Activated CD4-positive, alpha-beta T cell treated with anti-CD3 and anti-CD28 coated beads for 48 hours (primary cell): ENCODE data around the gene GAS1.

ENCODE experiments used
- DNase-seq: peaks from one replicate; pipeline ENCODE4 v3.0.0-alpha.2; 2020

GAS1 gene

DNA sequence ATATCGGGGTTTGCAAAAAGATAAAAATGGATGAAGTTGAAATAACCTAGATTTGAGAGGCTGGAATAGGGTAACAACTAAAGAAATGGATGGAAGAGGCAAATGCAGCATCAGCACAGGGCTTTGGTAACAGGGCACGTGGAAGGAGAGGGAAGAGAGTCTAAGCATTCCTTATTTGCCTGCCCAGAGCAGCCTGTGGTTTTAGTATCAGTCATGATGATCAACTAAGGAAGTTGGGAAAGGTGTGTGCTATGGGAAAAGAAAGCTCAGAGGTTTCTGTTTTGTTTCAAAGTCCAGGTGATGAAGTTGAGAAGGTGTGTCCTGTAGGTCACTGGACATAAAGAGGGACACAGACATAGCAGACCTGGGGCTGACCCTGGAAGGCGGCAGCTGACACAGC, 28.8 kb downstream of the GAS1 start:
- DNase-seq: no peak

DNA sequence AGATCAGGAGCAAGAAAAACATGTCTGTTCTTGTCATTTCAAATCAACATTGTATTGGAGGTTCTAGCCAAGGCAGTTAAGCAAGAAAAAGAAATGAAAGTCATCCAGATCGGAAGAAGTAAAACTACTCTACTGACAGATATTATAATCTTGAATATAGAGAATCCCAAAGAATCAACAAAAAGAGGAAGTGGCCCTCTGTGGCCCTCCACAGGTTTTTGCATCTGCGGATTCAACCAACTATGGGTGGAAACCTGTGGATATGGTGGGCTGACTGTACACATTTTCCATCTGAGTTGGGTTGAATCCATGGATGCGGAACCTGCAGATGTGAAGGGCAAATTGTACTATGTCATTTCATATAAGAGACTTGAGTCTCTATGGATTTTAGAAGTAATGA, 35.1 kb downstream of the GAS1 start:
- DNase-seq: no peak

- no peak for DNase-seq
Measured at GRCh38 chr9:86909388-86909787, 37.9 kb downstream of the GAS1 start.

DNA sequence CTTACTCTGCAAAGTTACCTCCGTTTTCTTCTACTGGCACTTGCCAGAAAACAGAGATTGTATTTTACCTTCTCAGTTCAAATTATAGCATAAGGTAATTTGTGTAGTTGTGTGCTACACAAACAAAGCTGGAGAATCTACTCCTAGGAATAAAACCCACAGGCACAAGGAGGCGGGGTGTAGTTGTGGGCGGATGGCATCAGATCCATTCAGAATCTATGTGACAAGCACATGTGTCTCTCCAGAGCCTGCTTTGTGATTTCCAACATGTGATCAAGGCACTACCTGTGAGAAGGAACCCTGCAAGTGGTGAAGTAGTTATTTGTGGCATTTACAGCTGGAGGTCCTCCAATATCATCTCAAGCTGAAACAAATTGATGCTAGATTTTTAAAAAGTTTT, 39.0 kb downstream of the GAS1 start:
- DNase-seq: no peak

DNA sequence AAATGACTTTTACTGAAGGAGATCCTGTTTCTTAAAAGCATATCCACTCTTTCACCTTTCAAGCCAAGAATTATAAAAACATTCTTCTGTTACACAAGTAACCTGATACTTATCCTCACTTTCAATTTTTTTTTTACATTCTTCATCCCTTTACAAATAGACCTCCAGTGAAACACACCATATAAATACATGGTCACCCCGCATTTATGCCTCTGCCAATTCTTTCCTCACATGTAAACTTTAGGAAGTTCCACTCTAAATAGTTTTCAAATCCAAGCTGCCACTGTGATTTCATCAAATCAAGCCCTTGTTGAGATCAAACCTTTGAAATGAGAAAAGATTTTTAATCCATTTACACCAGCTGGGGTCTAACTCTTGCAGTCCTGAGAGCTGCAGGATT, 40.0 kb downstream of the GAS1 start:
- no peak for DNase-seq

DNA sequence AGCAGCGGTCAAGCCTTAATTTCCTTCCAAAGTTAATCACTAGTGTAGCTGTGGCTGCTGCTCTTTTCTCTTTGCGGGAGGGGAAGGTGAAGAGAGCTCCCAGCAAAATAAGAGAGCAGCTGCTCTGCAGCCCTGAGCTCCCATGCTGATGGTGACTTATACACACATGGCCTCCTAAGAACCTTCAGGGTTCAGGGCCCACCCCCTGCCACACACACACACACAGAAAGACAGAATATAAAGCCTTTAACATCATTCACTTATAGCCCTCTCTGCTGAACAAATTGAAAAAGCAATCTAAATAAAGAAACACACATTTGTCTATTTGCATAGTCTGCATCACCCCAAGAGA, 43.6 kb downstream of the GAS1 start:
- DNase-seq: no peak

DNA sequence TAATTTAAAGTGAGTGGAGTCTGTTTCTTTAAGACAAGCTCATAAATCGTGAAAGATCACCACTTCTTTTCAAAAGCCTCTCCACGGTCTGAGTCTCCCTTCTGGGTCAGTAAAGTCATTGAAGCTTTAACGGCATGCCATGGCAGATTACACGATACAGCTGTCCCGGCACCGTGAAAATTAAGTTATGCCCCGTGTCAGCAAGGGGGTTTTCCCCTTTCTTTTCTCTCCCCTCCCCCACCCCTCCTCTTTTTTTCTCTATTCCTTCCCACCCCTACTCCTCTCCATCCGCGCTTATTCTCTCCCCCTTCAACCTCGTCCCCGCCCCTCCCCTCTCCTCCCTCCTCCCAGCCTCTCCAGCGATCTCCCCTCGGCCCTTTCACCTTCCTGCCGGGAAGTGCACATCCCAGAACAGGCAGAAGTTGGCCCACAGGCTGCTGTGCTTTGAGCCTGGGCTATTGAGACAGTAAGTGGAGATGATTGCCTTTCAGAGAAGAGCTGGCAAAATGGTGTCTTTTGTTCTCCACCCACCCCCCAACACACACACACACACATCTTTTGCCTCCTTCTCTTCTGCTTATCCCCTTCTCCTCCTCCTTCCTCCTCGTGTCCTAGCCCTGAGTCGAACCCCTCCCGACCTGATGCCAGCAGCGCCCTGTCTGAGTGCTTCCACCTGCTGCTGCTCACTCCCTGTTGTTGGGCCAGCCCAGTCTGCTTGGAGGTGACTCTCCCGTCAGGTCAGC, 44.1 kb downstream of the GAS1 start:
- no peak for DNase-seq

DNA sequence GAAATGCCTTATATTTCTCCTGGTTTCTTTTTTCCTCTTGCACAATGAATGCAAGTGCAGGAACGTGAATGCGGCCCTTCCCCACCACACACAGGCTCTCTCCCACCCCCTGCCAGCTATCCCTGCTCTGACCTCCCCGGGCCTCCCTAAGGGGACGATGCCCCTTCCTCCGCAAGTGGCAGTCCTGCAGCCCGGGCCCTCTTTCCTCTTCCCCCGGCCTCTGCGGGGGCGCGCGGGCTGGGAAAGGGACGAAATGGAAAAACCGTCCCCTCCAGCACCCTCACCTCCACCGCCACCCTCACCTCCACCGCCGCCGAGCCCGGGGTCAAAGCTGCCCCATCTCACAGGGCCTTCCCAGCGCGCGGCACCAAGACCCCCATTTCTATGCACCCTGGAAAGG, 44.7 kb downstream of the GAS1 start:
- DNase-seq: no peak

GRCh38 chr9:86902176-86902575, 45.1 kb downstream of the GAS1 start:
- DNase-seq: no peak

DNA sequence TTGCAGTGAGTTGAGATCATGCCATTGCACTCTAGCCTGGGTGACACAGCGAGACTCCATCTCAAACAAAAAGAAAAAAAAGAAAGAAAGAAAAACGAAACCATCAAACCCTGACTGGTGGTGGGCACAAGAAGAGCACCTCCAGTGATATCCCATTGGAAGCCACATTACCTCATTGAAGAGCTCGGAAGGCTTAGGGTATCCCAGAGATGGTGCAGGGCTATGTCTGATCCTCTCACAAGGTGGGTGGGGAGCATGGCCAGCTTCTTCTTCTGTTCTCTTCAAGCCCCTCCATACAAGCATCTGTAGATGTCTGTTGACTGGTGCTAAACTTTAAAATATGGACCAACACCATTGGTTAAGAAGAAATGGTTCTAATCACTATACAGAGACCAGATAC, 45.8 kb downstream of the GAS1 start:
- DNase-seq: no peak
